SK-N-SH treated with all-trans-retinoic acid at 6 μM for 48 hours (cell line): ENCODE data around the gene ADAMTS17.

ENCODE experiments used
- ATAC-seq: fragments of 200-7000 bp; cut with Tn5 transposase; 3 replicates; pipeline ENCODE4 v1.9.1; 2020; ENCODE audit warnings: mild to moderate bottlenecking, moderate library complexity
- ARNTL ChIP-seq: fragments of 450-650 bp; formaldehyde crosslinking; IDR thresholded peaks from 2 replicates; pipeline ENCODE4 v1.5.0; 2020; ENCODE audit warnings: low read depth, mild to moderate bottlenecking, moderate library complexity, borderline replicate concordance
- BACH2 ChIP-seq: fragments of 250-450 bp; sonication (Bioruptor Pico); IDR thresholded peaks from 2 replicates; pipeline ENCODE4 v1.9.0; 2021; ENCODE audit warnings: mild to moderate bottlenecking, borderline replicate concordance
- CSDC2 ChIP-seq: fragments of 250-450 bp; sonication (Bioruptor Pico); IDR thresholded peaks from 2 replicates; pipeline ENCODE4 v1.5.0; 2020; ENCODE audit warnings: mild to moderate bottlenecking, moderate library complexity
- ESRRG ChIP-seq: fragments of 250-450 bp; sonication (Bioruptor Pico); IDR thresholded peaks from 2 replicates; pipeline ENCODE4 v1.6.1; 2021; ENCODE audit warnings: mild to moderate bottlenecking
- GLIS3 ChIP-seq: fragments of 250-450 bp; sonication (Bioruptor Pico); IDR thresholded peaks from 2 replicates; pipeline ENCODE4 v1.5.0; 2020; ENCODE audit warnings: mild to moderate bottlenecking, moderate library complexity
- ISL1 ChIP-seq: fragments of 250-450 bp; sonication (Bioruptor Pico); IDR thresholded peaks from 2 replicates; pipeline ENCODE4 v2.1.2; 2022; ENCODE audit warnings: mild to moderate bottlenecking, moderate library complexity
- OSR1 ChIP-seq: fragments of 250-450 bp; sonication (Bioruptor Pico); IDR thresholded peaks from 2 replicates; pipeline ENCODE4 v1.8.0; 2022; ENCODE audit warnings: moderate library complexity, mild to moderate bottlenecking, inconsistent platforms
- PPARA ChIP-seq: fragments of 250-450 bp; sonication (Bioruptor Pico); IDR thresholded peaks from 2 replicates; pipeline ENCODE4 v1.5.0; 2020; ENCODE audit warnings: mild to moderate bottlenecking, borderline replicate concordance
- RARB ChIP-seq: fragments of 250-450 bp; sonication (Bioruptor Pico); IDR thresholded peaks from 2 replicates; pipeline ENCODE4 v1.8.0; 2021; ENCODE audit warnings: mild to moderate bottlenecking, moderate library complexity
- SNAI2 ChIP-seq: fragments of 250-450 bp; sonication (Bioruptor Pico); IDR thresholded peaks from 2 replicates; pipeline ENCODE4 v1.5.0; 2020; ENCODE audit warnings: mild to moderate bottlenecking, moderate library complexity
- TCF4 ChIP-seq: fragments of 250-450 bp; sonication (Bioruptor Pico); IDR thresholded peaks from 2 replicates; pipeline ENCODE4 v1.8.0; 2021; ENCODE audit warnings: mild to moderate bottlenecking, moderate library complexity, borderline replicate concordance
- TOX ChIP-seq: fragments of 250-450 bp; sonication (Bioruptor Pico); IDR thresholded peaks from 2 replicates; pipeline ENCODE4 v1.8.0; 2021; ENCODE audit warnings: mild to moderate bottlenecking, moderate library complexity, borderline replicate concordance
- ZNF565 ChIP-seq: fragments of 450-650 bp; formaldehyde crosslinking; conservative IDR thresholded peaks from 2 replicates; pipeline ENCODE4 v1.5.0; 2020; ENCODE audit warnings: low read depth, mild to moderate bottlenecking, moderate library complexity
- ZNF70 ChIP-seq: fragments of 450-650 bp; formaldehyde crosslinking; IDR thresholded peaks from 2 replicates; pipeline ENCODE4 v1.5.0; 2020; ENCODE audit warnings: mild to moderate bottlenecking, moderate library complexity
- ZNF8 ChIP-seq: fragments of 450-650 bp; formaldehyde crosslinking; IDR thresholded peaks from 2 replicates; pipeline ENCODE4 v1.5.0; 2020; ENCODE audit warnings: mild to moderate bottlenecking, moderate library complexity
- TF ChIP-seq, protein P1 (sequence below): fragments of 250-450 bp; sonication (Bioruptor Pico); IDR thresholded peaks from 2 replicates; pipeline ENCODE4 v1.8.0; 2020; ENCODE audit warnings: mild to moderate bottlenecking, moderate library complexity, borderline replicate concordance
- TF ChIP-seq, protein P2 (sequence below): fragments of 250-450 bp; sonication (Bioruptor Pico); IDR thresholded peaks from 2 replicates; pipeline ENCODE4 v1.8.0; 2021; ENCODE audit warnings: low read depth, mild to moderate bottlenecking, moderate library complexity, borderline replicate concordance
- TF ChIP-seq, protein P3 (sequence below): fragments of 250-450 bp; sonication (Bioruptor Pico); IDR thresholded peaks from 2 replicates; pipeline ENCODE4 v1.5.1; 2021; ENCODE audit warnings: mild to moderate bottlenecking, moderate library complexity
- TF ChIP-seq, protein P4 (sequence below): fragments of 250-450 bp; sonication (Bioruptor Pico); IDR thresholded peaks from 2 replicates; pipeline ENCODE4 v1.5.0; 2020; ENCODE audit warnings: mild to moderate bottlenecking, moderate library complexity
- TF ChIP-seq, protein P5 (sequence below): fragments of 250-450 bp; sonication (Bioruptor Pico); IDR thresholded peaks from 2 replicates; pipeline ENCODE4 v1.5.1; 2020; ENCODE audit warnings: low read depth, mild to moderate bottlenecking, moderate library complexity

Gene ADAMTS17

DNA sequence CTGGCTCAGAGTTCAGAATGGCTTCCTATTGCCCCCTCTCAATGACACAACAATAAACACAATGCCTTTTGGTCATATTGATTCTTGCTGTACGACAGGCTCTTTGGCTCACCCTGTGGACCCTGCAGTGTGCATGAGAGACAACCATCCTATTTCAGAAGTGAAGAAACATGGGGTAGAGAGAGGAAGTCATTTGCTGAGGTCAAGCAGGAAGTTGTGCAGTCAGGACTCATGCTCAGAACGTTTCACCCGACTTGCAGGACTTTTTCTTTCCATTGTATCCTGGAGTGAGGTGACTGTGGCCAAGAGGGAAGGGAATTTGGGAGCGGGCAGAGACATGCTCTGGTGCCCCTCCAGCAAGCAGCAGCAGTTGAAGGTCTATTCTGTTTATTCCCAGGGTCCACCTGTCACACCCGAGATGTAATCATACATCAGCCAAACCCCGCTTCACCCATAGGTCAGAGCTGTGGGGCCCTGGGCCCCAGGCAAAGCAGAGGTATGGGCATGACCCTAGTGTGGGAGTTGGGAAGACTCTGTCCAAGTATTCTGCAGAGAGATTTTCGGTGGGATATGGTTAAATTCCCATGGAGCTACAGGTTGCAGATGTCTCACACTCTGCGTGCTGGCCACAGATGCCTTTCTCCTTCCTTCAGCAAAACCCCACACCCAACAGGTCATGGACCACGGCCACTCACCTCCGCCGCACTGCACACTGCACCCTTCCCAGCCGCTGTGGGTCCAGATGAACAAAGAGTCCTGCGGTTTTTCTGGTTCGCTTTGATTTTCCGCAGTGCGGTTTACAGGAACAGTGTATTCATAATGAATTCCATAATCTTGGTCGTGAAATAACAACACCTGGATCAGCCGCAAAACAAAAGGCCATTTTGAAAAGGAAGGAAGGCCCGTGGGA lies 290.6 kb downstream of the ADAMTS17 start:
- no peak for ATAC-seq
- no peak for TF ChIP-seq ISL1 (CRISPR knock-in tag)
- TF ChIP-seq, all 23 proteins: peak for 0

DNA sequence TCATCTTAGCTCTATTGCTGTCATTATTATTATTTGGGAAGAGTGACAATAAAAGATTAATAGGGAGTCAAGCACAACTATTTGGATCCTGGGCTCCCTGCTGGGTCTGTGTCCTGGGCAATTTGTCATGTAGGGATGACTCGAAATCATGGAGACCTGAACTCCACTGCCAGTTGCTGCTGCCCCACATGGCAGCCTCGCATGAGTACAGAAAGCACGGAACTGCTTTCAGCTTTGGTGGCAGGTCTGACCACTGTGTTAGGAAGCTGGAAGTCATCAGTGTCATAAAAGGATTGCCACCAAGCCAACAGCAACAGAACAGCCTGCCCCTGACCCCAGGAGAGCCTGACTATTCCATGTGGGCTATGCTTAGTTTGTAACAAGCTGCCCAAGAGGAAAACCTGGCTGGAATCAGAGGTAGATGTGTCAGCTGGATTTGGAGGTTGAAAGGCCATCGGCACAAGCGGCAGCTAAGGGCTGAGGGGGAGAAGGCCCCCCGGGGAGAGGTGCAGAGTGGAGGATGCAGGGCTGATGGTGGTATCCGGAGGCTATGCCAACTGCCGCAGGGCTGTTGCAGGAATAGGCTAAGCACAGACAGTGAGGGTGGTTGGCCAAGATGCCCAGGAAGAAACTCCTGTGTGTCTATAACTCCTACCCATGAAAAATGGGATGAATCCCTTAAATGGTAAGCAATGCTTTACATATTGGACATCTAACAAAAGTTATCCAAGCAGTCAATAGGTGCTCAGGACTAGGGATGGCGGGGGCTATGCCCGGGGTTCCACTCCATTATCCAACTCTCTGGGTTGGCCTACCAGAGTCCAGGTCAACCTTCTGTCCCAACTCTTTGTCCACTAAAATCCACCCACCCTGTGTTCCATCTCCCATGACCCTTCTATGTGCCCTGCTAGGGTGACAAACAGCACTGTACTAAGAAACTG lies 291.6 kb downstream of the ADAMTS17 start:
- no peak for TF ChIP-seq ZNF70
- no peak for TF ChIP-seq ARNTL (CRISPR knock-in tag)
- no peak for TF ChIP-seq CSDC2
- TF ChIP-seq, protein P1, sequence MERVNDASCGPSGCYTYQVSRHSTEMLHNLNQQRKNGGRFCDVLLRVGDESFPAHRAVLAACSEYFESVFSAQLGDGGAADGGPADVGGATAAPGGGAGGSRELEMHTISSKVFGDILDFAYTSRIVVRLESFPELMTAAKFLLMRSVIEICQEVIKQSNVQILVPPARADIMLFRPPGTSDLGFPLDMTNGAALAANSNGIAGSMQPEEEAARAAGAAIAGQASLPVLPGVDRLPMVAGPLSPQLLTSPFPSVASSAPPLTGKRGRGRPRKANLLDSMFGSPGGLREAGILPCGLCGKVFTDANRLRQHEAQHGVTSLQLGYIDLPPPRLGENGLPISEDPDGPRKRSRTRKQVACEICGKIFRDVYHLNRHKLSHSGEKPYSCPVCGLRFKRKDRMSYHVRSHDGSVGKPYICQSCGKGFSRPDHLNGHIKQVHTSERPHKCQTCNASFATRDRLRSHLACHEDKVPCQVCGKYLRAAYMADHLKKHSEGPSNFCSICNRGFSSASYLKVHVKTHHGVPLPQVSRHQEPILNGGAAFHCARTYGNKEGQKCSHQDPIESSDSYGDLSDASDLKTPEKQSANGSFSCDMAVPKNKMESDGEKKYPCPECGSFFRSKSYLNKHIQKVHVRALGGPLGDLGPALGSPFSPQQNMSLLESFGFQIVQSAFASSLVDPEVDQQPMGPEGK: no peak
- no peak for TF ChIP-seq ZNF565 (CRISPR knock-in tag)
- ATAC-seq: no peak

DNA sequence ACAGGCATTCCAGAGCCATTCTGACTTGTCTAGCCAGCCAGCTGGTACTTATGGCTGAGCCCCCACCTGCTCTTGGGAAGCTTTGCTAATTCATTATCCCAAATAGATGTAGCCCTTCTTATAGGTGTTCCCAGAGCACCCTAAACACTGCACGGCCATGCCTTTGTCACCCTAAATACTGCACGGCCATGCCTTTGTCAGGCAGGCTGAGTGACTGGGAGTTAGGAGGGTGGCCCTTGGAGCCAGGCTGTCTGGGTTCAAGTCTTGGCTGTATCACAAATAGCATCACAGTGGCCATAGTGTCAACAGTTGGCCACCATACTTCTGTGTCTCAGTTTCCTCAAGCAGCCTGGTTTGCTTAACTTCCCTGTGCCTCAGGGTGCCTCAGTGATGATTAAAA lies 292.3 kb downstream of the ADAMTS17 start:
- ATAC-seq: no peak
- TF ChIP-seq, protein P1: no peak
- TF ChIP-seq ARNTL (CRISPR knock-in tag) (no peak), ZNF70 (no peak), ZNF8 (CRISPR knock-in tag) (no peak), TCF4 (CRISPR knock-in tag) (no peak), RARB (CRISPR knock-in tag) (no peak), BACH2 (CRISPR knock-in tag) (no peak), PPARA (CRISPR knock-in tag) (no peak), SNAI2 (CRISPR knock-in tag) (no peak), ESRRG (CRISPR knock-in tag) (no peak), ZNF565 (CRISPR knock-in tag) (no peak), TOX (CRISPR knock-in tag) (no peak), ISL1 (CRISPR knock-in tag) (no peak), CSDC2 (no peak)
- TF ChIP-seq, protein P2, sequence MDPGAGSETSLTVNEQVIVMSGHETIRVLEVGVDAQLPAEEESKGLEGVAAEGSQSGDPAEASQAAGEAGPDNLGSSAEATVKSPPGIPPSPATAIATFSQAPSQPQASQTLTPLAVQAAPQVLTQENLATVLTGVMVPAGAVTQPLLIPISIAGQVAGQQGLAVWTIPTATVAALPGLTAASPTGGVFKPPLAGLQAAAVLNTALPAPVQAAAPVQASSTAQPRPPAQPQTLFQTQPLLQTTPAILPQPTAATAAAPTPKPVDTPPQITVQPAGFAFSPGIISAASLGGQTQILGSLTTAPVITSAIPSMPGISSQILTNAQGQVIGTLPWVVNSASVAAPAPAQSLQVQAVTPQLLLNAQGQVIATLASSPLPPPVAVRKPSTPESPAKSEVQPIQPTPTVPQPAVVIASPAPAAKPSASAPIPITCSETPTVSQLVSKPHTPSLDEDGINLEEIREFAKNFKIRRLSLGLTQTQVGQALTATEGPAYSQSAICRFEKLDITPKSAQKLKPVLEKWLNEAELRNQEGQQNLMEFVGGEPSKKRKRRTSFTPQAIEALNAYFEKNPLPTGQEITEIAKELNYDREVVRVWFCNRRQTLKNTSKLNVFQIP (CRISPR knock-in tag): no peak
- TF ChIP-seq, protein P3, sequence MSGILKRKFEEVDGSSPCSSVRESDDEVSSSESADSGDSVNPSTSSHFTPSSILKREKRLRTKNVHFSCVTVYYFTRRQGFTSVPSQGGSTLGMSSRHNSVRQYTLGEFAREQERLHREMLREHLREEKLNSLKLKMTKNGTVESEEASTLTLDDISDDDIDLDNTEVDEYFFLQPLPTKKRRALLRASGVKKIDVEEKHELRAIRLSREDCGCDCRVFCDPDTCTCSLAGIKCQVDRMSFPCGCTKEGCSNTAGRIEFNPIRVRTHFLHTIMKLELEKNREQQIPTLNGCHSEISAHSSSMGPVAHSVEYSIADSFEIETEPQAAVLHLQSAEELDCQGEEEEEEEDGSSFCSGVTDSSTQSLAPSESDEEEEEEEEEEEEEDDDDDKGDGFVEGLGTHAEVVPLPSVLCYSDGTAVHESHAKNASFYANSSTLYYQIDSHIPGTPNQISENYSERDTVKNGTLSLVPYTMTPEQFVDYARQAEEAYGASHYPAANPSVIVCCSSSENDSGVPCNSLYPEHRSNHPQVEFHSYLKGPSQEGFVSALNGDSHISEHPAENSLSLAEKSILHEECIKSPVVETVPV (CRISPR knock-in tag): no peak

DNA sequence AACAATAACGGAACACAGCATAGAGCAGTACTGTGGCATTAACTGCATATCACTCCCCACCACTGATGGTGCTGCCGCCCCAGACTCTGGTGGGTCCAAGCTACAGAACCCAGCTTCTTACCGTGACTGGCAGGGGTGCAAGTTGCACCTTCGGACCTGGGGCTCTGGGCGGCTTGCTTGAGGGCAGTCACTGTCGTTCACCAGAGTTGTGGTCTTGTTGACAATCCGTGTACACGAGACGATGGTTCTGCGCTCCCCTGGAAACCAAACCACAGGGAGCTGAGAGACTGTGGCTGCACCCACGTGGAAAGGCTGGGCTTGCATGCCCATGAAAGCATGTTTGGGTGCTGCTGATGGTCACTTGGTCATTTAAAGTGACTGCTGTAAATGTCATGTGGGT lies 293.0 kb downstream of the ADAMTS17 start:
- no peak for ATAC-seq
- TF ChIP-seq ZNF70 (no peak), OSR1 (CRISPR knock-in tag) (no peak), TOX (CRISPR knock-in tag) (no peak), PPARA (CRISPR knock-in tag) (no peak), ZNF8 (CRISPR knock-in tag) (no peak), ISL1 (CRISPR knock-in tag) (no peak), ZNF565 (CRISPR knock-in tag) (no peak), RARB (CRISPR knock-in tag) (no peak), TCF4 (CRISPR knock-in tag) (no peak), GLIS3 (CRISPR knock-in tag) (no peak), ESRRG (CRISPR knock-in tag) (no peak)
- TF ChIP-seq, protein P4, sequence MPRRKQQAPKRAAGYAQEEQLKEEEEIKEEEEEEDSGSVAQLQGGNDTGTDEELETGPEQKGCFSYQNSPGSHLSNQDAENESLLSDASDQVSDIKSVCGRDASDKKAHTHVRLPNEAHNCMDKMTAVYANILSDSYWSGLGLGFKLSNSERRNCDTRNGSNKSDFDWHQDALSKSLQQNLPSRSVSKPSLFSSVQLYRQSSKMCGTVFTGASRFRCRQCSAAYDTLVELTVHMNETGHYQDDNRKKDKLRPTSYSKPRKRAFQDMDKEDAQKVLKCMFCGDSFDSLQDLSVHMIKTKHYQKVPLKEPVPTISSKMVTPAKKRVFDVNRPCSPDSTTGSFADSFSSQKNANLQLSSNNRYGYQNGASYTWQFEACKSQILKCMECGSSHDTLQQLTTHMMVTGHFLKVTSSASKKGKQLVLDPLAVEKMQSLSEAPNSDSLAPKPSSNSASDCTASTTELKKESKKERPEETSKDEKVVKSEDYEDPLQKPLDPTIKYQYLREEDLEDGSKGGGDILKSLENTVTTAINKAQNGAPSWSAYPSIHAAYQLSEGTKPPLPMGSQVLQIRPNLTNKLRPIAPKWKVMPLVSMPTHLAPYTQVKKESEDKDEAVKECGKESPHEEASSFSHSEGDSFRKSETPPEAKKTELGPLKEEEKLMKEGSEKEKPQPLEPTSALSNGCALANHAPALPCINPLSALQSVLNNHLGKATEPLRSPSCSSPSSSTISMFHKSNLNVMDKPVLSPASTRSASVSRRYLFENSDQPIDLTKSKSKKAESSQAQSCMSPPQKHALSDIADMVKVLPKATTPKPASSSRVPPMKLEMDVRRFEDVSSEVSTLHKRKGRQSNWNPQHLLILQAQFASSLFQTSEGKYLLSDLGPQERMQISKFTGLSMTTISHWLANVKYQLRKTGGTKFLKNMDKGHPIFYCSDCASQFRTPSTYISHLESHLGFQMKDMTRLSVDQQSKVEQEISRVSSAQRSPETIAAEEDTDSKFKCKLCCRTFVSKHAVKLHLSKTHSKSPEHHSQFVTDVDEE (CRISPR knock-in tag): no peak
- TF ChIP-seq, protein P5, sequence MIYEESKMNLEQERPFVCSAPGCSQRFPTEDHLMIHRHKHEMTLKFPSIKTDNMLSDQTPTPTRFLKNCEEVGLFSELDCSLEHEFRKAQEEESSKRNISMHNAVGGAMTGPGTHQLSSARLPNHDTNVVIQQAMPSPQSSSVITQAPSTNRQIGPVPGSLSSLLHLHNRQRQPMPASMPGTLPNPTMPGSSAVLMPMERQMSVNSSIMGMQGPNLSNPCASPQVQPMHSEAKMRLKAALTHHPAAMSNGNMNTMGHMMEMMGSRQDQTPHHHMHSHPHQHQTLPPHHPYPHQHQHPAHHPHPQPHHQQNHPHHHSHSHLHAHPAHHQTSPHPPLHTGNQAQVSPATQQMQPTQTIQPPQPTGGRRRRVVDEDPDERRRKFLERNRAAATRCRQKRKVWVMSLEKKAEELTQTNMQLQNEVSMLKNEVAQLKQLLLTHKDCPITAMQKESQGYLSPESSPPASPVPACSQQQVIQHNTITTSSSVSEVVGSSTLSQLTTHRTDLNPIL (CRISPR knock-in tag): no peak
